GM18519 (cell line): ENCODE measurements around the gene TGFBI.

Experiments
- ATAC-seq: cut with Tn5 transposase; IDR thresholded peaks from one replicate; pipeline ENCODE4 v1.9.1; 2021; ENCODE audit warnings: mild to moderate bottlenecking, moderate library complexity; ENCODE audit not compliant: unreplicated experiment, low FRiP score

TGFBI gene

DNA sequence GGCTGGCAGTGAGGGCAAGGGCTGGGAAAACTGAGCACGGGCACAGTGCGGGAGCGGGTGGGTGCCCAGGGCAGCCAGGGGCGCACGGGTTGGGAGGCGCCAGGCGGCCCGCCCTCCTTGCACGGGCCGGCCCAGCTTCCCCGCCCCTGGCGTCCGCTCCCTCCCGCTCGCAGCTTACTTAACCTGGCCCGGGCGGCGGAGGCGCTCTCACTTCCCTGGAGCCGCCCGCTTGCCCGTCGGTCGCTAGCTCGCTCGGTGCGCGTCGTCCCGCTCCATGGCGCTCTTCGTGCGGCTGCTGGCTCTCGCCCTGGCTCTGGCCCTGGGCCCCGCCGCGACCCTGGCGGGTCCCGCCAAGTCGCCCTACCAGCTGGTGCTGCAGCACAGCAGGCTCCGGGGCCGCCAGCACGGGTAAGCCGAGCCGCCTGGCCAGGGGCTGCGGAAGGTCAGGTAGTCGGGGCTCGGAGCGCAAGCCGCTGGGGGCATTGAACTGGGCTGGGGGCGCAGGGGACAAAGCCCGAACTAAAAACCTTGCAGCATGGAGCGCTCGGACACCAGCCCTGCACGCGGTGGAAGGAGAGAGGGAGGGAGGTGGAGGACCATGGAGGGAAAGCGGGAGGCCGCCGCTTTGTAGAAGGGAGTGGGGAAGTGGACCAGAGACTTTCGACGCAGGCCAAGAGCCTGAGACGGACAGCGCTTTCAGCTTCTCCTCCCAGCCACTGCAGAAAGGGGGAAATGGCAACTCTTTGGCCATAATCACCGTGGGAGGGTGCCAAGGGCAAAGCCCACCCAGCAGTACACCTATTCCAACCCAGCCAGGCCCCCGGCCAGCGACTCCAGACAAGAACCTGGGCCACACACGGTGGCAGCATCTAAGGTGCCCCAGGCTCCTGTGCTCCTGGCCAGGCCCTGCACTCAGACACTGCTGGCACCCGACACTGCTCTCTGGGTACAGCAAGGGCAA, at the start of gene TGFBI:
Gene TGFBI (plus strand): TSS at position 207 of the 961 bp plus-strand sequence. CDS start 68 bp downstream, at position 275.
- ATAC-seq, result no peak

DNA sequence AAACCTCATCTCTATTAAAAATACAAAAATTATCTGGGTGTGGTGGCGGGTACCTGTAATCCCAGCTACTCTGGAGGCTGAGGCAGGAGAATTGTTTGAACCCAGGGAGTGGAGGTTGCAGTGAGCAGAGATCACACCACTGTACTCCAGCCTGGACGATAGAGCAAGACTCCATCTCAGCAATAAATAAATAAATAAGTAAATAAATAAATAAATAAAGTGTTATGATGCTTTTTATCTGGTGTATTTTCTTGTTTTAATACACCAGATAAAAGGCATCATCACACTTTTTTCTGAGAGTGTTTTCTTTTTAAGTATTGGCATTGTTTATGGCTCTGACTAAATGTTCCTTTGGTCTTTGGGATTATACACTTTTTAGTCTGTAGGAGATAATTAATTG, 49.8 kb upstream of the TGFBI start:
- no peak for ATAC-seq

DNA sequence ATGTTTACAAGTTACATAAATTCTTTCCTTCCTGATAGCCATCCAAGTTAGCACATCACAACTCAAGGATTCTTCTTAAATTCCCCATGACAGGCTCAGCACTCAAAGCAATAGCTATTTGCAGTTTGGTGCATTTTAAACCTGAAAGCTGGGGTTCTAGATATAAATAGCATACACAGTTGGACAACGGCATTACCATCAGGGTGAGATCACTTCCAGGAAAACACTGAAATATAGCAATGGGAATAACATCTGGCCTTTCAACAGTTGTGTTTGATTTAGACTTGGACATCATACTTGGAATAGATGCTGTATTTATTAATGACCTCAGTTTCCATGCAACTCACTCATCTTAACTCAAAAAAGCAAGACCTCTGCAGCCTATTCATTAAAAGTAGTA, 49.3 kb upstream of the TGFBI start:
- ATAC-seq, result no peak

DNA sequence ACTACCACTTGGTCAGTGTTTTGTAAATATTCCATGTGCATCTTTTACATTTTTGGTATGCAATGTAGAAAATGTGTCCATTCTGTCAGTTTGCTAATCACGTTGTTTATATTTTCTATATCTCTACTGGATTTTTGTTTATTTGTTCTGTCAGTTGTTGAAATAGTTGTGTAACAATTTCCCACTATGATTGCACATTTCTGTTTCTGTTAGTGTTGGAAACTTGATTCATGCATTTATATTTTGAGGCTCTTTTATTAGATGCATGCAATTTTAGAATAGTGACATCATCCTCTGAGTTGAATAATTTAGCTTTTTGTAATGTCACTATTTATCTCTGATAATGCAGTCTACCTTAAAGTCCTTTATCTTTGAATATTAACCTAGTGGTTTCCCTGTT, 48.2 kb upstream of the TGFBI start:
- ATAC-seq, result no peak

DNA sequence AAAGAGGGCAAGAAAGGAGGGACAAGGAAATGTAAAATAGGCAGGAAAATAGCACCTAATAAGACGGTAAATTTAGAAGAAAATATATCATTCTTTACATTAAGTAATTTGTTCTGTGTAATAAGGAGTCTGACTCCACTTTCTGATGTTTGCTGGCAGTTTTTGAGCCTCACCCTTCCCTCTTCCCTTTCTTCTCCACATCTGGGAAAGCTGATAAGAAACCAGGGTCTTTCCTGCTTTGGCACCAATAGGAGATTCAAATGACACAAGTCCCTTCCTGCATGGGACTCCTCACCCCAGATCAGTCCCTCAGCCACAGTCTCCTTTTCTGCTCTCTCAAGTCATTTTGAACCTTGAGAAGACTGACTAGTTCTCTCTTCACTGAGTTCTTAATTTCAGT, 42.8 kb upstream of the TGFBI start:
- no peak for ATAC-seq

DNA sequence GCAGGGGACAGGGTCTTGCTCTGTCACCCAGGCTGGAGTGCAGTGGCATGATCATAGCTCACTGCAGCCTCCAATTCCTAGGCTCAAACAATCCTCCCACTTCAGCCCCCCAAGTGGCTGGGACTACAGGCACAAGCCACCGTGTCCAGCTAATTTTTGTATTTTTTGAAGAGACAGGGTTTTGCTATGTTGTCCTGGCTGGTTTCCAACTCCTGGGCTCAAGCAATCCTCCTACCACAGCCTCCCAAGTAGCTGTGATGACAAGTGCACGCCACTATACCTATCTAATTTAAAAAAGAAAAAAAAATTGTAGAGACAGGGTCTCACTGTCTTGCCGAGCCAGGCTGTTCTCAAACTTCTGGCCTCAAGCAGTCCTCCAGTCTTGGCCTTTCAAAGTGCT, 42.4 kb upstream of the TGFBI start:
- ATAC-seq, result no peak

DNA sequence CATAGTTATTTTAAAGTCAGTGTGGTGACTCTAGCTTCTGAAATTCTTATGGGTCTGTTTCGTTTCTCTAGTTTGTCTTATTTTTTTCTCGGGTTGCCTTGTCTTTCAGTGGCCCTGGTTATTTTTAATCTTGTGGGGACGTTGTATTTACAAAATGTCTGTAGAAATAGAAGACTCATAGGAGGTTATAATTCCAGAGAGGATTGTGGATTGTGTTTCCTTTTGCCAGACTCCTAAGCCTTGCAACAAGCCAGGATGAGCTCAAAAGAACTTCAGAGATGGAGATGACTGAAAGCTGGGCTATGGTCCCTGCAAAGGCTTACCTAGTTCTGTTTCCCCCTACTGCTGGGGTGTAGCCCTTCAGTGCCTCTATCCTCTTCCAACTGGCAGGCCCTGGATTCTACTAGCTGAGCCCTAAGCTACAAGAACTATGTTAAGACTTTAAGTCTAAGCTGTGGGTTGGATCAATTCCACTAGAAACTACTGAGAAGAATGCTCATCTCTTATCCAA, 41.8 kb upstream of the TGFBI start:
- no peak for ATAC-seq

DNA sequence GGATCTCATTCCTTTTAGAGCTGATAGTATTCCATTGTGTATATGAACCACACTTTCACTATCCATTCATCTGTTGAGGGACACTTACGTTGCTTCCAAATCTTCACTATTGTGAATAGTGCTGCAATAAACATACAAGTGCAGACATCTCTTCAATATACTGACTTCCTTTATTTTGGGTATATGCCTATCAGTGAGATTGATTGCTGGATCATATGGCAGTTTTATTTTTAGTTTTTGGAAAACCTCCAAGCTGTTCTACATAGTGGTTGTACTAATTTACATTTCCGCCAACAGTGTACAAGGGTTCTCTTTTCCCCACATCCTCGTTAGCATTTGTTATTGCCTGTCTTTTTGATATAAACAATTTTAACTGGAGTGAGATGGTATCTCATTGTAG, 40.2 kb upstream of the TGFBI start:
- ATAC-seq, result no peak

DNA sequence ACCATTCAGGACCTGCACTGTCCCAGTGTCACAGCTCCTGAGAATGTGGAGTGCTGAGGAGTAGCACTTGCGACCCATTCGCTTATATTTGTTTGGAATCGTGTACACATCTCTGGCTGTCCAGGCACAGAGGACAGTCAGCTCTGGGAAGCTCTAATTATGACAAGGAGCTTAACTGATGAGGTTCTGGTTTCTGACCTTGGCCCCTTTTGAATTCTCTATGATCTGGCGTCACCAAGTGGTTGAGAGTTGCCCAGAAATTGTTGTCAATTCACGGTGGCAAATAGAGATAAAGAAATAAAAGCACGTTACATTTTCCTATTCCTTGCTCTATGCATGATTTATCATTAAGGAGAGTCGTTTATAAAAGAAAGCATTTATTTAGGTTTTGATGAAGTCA, 39.1 kb upstream of the TGFBI start:
- ATAC-seq, result no peak

DNA sequence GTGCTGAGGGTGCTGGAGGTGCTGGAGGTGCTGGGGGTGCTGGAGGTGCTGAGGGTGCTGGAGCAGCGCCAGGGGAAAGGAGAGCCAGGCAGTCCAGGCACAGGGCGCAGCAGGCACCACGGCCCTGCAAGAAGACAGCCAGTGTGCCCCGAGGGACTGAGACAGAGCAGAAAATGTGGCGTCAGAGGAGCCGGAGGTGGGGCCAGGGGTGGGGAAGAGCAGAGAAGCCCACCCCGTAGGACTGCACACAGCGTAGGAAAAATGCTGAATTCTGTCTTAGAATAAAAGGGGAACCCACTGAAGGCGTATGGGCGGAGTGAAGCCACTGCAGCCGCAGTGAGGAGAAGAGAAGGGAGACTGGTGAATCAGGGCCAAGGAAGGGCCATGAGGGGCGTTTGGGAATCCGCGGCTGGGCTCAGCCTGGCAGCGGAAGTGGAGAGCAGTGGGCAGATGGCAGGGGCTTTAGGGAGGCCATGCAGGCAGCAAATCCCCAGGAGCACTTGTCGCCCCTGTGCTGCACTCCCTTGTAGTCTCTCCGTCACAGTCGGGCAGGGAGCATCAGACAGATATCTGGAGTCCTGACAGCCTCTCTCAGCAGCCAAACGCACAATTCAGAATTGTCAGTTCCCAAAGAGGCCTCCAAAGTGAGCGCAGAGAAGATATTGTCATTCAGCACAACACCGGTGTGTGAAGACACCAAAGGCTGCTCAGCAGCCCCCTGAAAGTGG, 38.1 kb upstream of the TGFBI start:
- ATAC-seq, result no peak

DNA sequence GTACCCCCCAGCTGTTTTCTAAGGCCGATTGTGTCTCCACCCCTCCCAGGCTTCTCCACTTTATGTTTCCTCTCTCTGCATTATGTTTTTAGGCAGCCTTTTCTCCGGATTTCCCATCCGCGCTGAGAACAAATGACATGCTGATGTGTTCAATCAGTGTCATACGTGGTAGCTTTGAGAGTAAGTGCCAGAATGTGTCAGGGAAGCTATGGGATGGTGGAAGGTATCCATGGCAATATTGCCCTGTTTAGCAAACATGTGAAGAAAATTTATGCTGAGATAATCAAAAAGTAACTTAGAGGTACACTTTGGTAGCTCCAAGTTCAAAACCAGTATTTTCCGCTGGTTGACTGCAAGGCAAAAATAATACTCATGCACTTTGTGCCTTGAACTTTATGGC, 37.4 kb upstream of the TGFBI start:
- ATAC-seq, result no peak

DNA sequence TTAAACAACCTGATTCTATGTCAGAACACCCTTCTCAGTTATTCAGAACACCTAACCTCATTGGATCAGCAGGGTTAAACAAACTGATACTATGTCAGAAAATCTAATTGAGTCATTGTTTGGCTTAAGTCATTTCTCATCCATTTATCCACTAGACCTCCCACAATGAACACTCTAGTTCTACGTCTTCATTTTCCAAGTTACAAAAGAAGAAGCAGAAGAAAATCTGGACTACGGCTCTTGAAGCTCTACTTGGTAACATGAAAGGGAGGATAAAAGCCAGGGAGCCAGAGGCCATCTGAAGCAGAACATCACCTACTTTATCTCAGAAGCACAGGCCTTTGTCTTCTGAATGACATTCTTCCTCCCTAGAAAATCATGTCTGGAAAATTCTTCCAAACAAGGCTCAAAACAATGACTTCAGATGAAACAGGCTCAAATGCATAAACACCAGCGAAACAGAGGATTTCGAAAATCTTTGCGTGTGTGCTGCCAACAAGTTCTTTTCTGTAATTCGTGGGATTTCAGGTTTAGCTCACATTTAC, 35.4 kb upstream of the TGFBI start:
- no peak for ATAC-seq

DNA sequence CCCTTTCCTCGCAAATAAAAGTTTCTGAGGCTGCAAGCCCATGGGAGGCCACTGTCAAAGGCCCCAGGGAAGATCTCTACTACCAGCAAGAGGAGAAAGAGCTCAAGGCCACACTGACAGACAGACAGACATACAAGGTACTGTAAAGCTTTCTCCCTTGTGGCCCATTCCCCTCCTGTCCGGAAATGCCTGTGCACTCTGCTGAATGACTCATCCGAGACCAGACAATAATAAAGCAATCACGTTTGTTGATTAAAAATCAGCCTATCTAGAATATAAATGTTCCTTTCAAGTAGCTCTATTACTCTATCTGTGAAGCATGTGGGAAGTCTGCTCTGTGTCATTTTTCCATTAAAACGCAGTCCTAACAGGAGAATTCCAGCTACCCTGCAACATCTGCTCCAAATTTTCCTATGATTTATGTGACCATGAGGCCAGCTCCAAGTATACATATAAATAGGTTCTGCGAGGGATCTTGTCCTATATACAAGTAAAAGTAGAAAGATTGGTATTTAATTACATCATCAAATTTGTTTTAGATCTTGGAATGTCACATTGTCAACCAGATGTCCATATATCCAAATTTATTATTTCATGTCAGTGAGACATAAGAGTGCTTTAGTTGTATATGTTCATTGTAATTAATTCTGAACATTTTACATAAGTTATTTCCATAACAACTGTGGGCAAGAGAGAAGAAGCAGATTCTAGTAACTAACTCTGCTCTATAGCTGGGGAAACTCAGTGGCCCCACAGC, 34.7 kb upstream of the TGFBI start:
- ATAC-seq, result no peak

DNA sequence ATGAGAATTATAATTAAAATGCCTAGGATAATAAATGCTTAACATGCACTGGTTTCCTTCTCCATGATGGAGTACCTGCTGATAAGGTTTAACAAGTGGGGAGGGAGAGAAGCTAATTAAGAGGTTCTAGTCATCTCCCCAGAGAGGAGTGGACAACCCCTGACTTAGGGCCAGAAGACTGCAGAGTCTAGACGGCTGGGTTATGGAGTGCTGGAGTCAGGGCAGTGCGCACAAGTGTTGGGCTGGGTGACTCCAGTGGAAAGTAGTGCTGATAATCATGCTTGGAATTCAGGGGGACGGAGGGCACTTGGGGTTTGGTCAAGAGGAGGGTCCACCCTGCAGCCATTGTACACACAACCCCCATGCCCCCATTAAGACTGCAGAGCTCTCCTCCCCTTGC, 32.8 kb upstream of the TGFBI start:
- ATAC-seq, result no peak

DNA sequence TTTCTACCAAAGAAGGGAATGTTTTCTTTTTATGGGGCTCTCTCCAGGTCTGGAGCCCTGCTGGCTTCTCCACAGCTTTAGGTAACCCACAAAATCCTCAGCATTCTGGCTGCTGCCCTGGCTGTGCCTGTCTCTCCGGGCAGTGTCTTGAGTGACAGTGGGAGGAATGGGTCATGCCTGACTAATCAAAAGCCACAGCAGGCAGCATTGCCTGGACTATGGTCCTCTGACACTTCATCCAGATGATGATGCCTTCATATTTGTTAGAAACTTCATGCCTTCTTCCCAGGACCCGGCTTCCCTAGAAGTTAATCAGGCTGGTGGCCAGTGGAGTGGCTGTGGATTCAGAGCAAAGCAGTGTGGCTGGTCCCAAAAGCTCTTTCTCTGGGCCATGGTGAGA, 32.2 kb upstream of the TGFBI start:
- no peak for ATAC-seq

DNA sequence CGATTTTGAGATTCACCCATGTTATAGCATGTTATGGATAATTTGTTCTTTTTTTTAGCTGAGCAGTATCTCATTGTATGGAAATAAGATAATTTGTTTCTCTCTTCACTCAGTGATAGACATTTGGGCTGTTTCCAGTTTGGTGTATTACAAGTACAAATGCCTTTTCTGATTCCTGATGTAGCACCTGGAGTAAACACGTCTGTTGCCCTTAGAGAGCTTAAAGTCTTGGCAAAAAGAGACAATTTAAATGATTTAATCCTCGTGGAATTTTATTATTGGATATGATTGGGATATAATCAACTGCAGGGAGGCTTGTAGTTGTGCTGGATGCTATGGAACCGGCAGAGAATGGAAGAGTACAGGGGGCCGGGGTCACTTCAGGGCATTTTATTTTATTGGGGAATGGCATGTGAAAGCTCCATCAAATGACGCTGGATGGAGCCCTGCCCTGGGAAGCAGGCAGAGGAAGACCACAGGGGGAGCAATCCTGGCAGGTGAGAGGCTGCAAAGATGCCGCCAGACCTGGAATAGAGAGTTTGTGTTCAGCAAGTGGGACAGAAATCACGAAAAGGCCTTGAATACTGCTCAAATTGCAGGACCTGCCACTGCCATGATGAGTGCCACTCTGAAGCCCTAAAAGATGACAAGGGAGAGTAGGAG, 31.0 kb upstream of the TGFBI start:
- no peak for ATAC-seq

DNA sequence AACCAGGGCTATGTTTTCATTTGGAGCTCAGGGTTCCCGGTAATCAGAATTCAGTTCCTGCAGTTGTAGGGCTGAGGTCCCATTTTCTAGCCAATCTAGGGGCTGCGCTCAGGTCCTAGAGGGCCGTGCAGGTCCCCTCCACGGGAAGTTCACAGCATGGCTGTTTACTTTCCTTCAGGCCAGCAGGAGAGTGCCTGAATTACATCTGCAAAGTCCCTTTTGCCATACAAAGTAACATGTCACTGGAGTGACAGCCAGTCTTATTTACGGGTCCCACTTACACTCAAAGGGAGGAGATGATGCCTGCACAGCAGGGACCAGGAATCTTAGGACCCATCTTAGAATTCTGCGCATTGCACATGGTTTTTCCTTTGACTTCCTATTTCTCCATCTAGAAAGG, 29.9 kb upstream of the TGFBI start:
- no peak for ATAC-seq

DNA sequence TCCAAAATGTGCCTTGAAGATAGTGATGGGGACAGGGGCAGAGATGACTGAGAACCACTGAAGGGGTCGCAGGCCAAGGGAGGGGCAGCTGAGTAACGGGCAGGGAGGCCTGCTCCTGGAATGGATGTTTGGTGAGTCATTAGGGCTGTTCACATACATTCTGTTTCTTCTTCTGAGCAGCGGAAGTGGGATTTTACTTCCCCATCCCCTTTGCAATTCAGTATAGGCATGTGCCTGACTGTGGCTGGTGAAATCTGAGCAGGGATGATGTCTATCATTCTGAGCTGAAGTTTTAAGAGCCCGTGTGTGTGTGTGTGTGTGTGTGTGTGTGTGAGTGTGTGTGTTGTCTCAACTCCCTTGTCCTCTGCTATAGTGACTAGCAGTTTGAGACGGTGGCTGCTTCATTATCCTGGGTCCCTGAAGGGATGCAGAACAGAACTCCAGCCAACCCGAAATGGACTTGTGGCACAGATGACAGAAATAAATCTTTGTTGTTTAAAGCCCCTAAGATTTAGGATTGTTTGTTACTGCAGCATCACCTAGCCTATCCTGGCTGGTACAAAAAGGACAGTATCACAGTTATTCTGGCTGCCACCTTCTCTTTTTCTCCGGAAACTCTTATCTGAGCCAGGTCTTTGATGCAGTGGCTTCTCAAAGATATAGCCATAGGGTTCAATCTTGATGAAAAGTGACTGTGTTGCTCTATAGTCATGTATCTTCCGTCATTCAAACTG, 29.2 kb upstream of the TGFBI start:
- ATAC-seq, result no peak

DNA sequence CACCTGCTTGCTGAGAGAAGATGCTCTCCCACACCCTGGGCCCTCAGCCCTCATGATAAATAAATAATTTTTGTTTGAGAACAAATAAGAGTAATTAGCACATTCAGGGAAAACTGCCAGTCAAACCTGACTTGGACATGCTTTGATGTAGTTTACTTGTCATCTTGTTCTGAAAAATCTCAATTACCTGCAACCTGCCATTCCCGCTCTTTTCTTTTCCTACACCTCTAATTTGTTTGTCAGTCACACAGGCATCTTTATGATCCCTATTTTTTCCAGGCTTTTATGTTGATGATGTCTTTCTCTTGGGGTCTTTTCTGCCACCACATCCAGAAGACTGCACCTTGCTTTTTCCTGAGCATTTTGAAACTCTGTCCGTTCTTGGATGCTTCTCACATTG, 28.6 kb upstream of the TGFBI start:
- no peak for ATAC-seq
